Hepatocyte (in vitro differentiated cells): Measurements from ENCODE around the gene VRK1. TPM values are rescaled to one million over a fixed set of nuclear protein-coding genes. Genes with fewer than 3 reads are reported as not detected.

ENCODE experiments used
- DNase-seq: peaks from one replicate; pipeline ENCODE4 v3.0.0-alpha.2; 2016; ENCODE audit warnings: low spot score
- H2AFZ ChIP-seq: fragments of 200-600 bp; sonication (generic); 2 replicates; pipeline ENCODE4 v1.6.0; 2016; ENCODE audit warnings: antibody characterized with exemption, mild to moderate bottlenecking
- H3K27ac ChIP-seq: fragments of 200-600 bp; sonication (generic); 2 replicates; pipeline ENCODE4 v1.5.1; 2016; ENCODE audit warnings: mild to moderate bottlenecking
- H3K27me3 ChIP-seq: fragments of 200-600 bp; sonication (generic); 2 replicates; pipeline ENCODE4 v1.6.1; 2016
- H3K36me3 ChIP-seq: fragments of 200-600 bp; sonication (generic); replicated peaks from 2 replicates; pipeline ENCODE4 v1.5.1; 2016; ENCODE audit warnings: low read depth; ENCODE audit not compliant: insufficient read depth
- H3K4me1 ChIP-seq: fragments of 200-600 bp; sonication (generic); 2 replicates; pipeline ENCODE4 v1.5.1; 2016; ENCODE audit warnings: mild to moderate bottlenecking, moderate library complexity; ENCODE audit not compliant: insufficient read depth
- H3K4me2 ChIP-seq: fragments of 200-600 bp; sonication (generic); 2 replicates; pipeline ENCODE4 v1.6.0; 2016
- H3K4me3 ChIP-seq: fragments of 200-600 bp; sonication (generic); 2 replicates; pipeline ENCODE4 v1.5.1; 2016; ENCODE audit warnings: mild to moderate bottlenecking
- H3K79me2 ChIP-seq: fragments of 200-600 bp; sonication (generic); 2 replicates; pipeline ENCODE4 v1.6.0; 2017; ENCODE audit warnings: mild to moderate bottlenecking
- H3K9me2 ChIP-seq: fragments of 200-600 bp; sonication (generic); replicated peaks from 2 replicates; pipeline ENCODE4 v1.6.0; 2017; ENCODE audit warnings: mild to moderate bottlenecking; ENCODE audit not compliant: insufficient read depth
- H3K9me3 ChIP-seq: fragments of 200-600 bp; sonication (generic); 2 replicates; pipeline ENCODE4 v1.5.1; 2016; ENCODE audit warnings: low read depth, mild to moderate bottlenecking
- H4K20me1 ChIP-seq: fragments of 200-600 bp; sonication (generic); 2 replicates; pipeline ENCODE4 v1.6.0; 2016; ENCODE audit warnings: mild to moderate bottlenecking; ENCODE audit not compliant: insufficient read depth, poor library complexity, severe bottlenecking
- EZH2 ChIP-seq: fragments of 200-600 bp; sonication (generic); IDR thresholded peaks from 2 replicates; pipeline ENCODE4 v1.6.1; 2016; ENCODE audit warnings: antibody characterized with exemption, mild to moderate bottlenecking, borderline replicate concordance
- EZH2phosphoT487 ChIP-seq: fragments of 200-600 bp; sonication (generic); IDR thresholded peaks from one replicate; pipeline ENCODE4 v1.6.1; 2018; ENCODE audit warnings: antibody characterized with exemption, mild to moderate bottlenecking, low read depth, moderate library complexity; ENCODE audit not compliant: unreplicated experiment, severe bottlenecking
- WGBS: methylation state at CpG from one replicate; pipeline ENCODE4 v1.1.6; 2016; ENCODE audit warnings: low lambda C conversion rate; ENCODE audit errors: missing lambda C conversion rate; 5-methylcytosine and 5-hydroxymethylcytosine counted together
- polyA plus RNA-seq: library from polyadenylated mRNA; unstranded; fragments of >200 nt; fragmentation: Nextera tagmentation; extraction: Ambion mirVana; gene quantifications from 2 replicates; pipeline ENCODE4 v1.2.1, GENCODE V29; 2016
- total RNA-seq: library from RNA; depleted of rRNA; stranded (reverse); fragments of >200 nt; gene quantifications from 2 replicates; pipeline ENCODE4 v1.2.3, GENCODE V29; 2014
- TF ChIP-seq, protein P1 (sequence below): fragments of 200-600 bp; sonication (generic); IDR thresholded peaks from 2 replicates; pipeline ENCODE4 v1.5.1; 2016; ENCODE audit warnings: antibody characterized with exemption, mild to moderate bottlenecking; ENCODE audit not compliant: poor library complexity

The VRK1 gene
- total and polyA plus RNA-seq, 2 experiments from 2014 or later, result 16.5 to 21.5 TPM

DNA sequence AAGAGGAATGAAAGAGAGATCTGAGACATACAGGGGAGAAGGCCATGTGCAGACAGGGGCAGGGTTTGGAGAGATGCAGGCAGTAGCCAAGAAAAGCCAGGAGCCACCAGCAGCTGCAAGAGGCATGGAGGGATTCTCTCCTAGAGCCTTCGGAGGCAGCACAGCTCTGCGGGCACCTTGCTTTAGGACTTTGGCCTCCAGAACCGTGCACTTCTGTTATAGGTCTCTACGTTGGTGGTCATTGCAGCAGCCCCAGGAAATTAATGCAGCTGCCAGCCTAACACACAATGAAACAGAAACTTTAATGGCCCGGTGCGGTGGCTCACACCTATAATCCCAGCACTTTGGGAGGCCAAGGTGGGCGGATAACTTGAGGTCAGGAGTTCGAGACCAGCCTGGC, 14.7 kb upstream of the VRK1 start:
- Histone ChIP-seq H3K4me2 (no peak overlapping the region), H3K27me3 (no peaks in the 10 kb centered on the region), H2AFZ (no peak overlapping the region), H3K79me2 (no peaks in the 10 kb centered on the region), H3K4me3 (no peak overlapping the region), H3K36me3 (no peaks in the 10 kb centered on the region), H3K9me2 (no peaks in the 10 kb centered on the region), H4K20me1 (no peaks in the 10 kb centered on the region), H3K9me3 (no peaks in the 10 kb centered on the region), H3K27ac (no peak overlapping the region), H3K4me1 (no peaks in the 10 kb centered on the region)
- 78% methylated on average over 8 of the region's 8 CpGs for WGBS
- DNase-seq, result no peak
- TF ChIP-seq, protein P1, sequence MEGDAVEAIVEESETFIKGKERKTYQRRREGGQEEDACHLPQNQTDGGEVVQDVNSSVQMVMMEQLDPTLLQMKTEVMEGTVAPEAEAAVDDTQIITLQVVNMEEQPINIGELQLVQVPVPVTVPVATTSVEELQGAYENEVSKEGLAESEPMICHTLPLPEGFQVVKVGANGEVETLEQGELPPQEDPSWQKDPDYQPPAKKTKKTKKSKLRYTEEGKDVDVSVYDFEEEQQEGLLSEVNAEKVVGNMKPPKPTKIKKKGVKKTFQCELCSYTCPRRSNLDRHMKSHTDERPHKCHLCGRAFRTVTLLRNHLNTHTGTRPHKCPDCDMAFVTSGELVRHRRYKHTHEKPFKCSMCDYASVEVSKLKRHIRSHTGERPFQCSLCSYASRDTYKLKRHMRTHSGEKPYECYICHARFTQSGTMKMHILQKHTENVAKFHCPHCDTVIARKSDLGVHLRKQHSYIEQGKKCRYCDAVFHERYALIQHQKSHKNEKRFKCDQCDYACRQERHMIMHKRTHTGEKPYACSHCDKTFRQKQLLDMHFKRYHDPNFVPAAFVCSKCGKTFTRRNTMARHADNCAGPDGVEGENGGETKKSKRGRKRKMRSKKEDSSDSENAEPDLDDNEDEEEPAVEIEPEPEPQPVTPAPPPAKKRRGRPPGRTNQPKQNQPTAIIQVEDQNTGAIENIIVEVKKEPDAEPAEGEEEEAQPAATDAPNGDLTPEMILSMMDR, result no peak
- TF ChIP-seq EZH2, result no peak
- TF ChIP-seq EZH2phosphoT487, result no peak

DNA sequence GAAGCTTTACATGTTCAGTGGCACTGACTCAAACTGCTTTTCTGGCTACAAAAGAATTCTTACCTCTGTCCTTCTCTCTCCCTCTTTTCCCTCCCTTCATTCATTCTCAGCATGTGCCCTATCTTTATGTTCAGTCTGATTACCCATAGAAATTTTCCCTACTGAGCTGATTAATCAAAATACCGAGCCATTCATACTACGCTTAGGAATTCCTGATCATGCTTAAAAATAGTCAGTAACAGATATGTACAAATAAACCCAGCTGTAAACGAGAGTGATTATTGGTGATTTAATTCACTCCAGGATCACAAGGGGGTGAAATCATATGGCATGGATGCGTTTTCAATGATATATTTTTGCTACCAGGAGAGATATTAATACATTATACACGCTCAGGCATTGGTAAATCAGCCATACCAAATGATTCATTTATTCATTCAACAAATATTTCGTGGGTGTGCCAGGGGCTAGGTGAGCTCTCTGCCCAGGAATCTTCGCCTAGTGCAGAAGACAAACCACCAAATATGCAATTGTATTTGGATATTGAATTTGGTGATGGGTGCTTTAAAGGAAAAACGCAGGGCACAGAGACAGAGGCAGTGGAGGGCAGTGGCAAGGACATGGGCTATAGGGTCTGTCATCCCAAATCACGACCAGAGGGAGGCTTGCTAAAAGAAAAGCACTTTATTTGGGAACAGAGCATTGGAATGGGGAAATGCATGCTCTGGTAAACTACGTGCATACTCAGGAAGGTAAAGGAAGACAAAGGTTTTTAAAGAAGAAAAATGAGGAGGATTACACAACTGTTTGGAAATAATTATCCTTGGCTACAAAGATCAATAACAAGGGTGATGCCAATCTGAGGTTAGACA, 13.9 kb upstream of the VRK1 start:
- H3K9me3 ChIP-seq, result no peaks in the 10 kb centered on the region
- WGBS, result 85% methylated on average over 10 of the region's 10 CpGs
- no peaks in the 10 kb centered on the region for H3K27me3 ChIP-seq
- TF ChIP-seq EZH2phosphoT487, result no peak
- TF ChIP-seq, protein P1, result no peak
- no peak for TF ChIP-seq EZH2
- H3K4me3 ChIP-seq, result no peak overlapping the region
- no peak overlapping the region for H2AFZ ChIP-seq
- no peaks in the 10 kb centered on the region for H3K79me2 ChIP-seq
- H3K9me2 ChIP-seq, result no peaks in the 10 kb centered on the region
- no peaks in the 10 kb centered on the region for H4K20me1 ChIP-seq
- H3K4me2 ChIP-seq, result no peak overlapping the region
- no peak for DNase-seq
- no peaks in the 10 kb centered on the region for H3K36me3 ChIP-seq
- no peaks in the 10 kb centered on the region for H3K4me1 ChIP-seq
- H3K27ac ChIP-seq, result no peak overlapping the region

DNA sequence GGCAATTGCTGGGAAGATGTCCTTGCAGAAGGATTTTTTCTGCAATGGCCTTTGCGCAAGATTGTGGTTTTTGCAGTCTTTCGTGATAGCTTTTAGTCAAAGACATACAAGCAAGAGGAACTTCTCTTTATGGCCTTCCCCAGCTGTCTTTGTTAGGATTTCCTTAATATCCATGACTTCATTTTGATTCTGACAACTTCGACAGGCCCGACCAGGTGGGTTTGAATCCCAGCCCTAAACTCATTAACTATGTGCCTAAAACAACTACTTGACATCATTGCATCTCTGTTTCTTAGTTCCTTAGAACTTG, 13.3 kb upstream of the VRK1 start:
- H3K4me3 ChIP-seq, result no peak overlapping the region
- no peaks in the 10 kb centered on the region for H3K27me3 ChIP-seq
- H3K9me3 ChIP-seq, result no peaks in the 10 kb centered on the region
- no peaks in the 10 kb centered on the region for H3K4me1 ChIP-seq
- no peaks in the 10 kb centered on the region for H4K20me1 ChIP-seq
- no peaks in the 10 kb centered on the region for H3K36me3 ChIP-seq
- H3K79me2 ChIP-seq, result no peaks in the 10 kb centered on the region
- no peak overlapping the region for H3K27ac ChIP-seq
- TF ChIP-seq EZH2 (no peak), EZH2phosphoT487 (no peak)
- TF ChIP-seq, protein P1, result no peak
- DNase-seq, result no peak
- 85% methylated on average over 4 of the region's 4 CpGs for WGBS
- H2AFZ ChIP-seq, result no peak overlapping the region
- H3K4me2 ChIP-seq, result no peak overlapping the region
- no peaks in the 10 kb centered on the region for H3K9me2 ChIP-seq
